Stimulated activated CD4-positive, alpha-beta T cell treated with anti-CD3 and anti-CD28 coated beads, Interleukin-12 subunit alpha, Interleukin-12 subunit beta, amount 100 ng/mL, for 4 hours (primary cell): Measurements from ENCODE around the gene CCDC122.
"Not testable (repeated sequence)": the region's sequence is repeated elsewhere in the genome, so short reads cannot be mapped to it uniquely, and the experiment has no call there.

Experiments used
- DNase-seq: peaks from one replicate; pipeline ENCODE4 v3.0.0-alpha.2; 2020

Gene CCDC122

GRCh38 chr13:43876366-43876765 lies 3.2 kb downstream of the CCDC122 start:
- DNase-seq = no peak

- DNase-seq = no peak
Measured at GRCh38 chr13:43874504-43875092, 4.9 kb downstream of the CCDC122 start.

- DNase-seq = no peak
Measured at GRCh38 chr13:43872181-43872580, 7.4 kb downstream of the CCDC122 start.

GRCh38 chr13:43865892-43866291 lies 13.6 kb downstream of the CCDC122 start:
- no peak for DNase-seq

GRCh38 chr13:43864921-43865320 lies 14.6 kb downstream of the CCDC122 start:
- no peak for DNase-seq

GRCh38 chr13:43861863-43862262 lies 17.7 kb downstream of the CCDC122 start:
- DNase-seq = no peak

- no peak for DNase-seq
Measured at GRCh38 chr13:43852923-43853404, 26.6 kb downstream of the CCDC122 start.

GRCh38 chr13:43850873-43851272 lies 28.7 kb downstream of the CCDC122 start:
- DNase-seq = no peak

- DNase-seq = no peak
Measured at GRCh38 chr13:43848001-43848649, 31.4 kb downstream of the CCDC122 start.

GRCh38 chr13:43846496-43847158 lies 32.9 kb downstream of the CCDC122 start:
- no peak for DNase-seq

GRCh38 chr13:43838909-43839308 lies 40.6 kb downstream of the CCDC122 start:
- no peak for DNase-seq

- DNase-seq = no peak
Measured at GRCh38 chr13:43835701-43836100, 43.8 kb downstream of the CCDC122 start.

- no peak for DNase-seq
Measured at GRCh38 chr13:43831088-43831487, 48.5 kb downstream of the CCDC122 start.

GRCh38 chr13:43830497-43830881 lies 49.1 kb downstream of the CCDC122 start:
- DNase-seq = no peak

GRCh38 chr13:43824656-43825055 lies 54.9 kb downstream of the CCDC122 start:
- not testable (repeated sequence) for DNase-seq

GRCh38 chr13:43822969-43823368 lies 56.6 kb downstream of the CCDC122 start:
- no peak for DNase-seq

GRCh38 chr13:43816401-43816889 lies 63.1 kb downstream of the CCDC122 start:
- no peak for DNase-seq

GRCh38 chr13:43815204-43815603 lies 64.3 kb downstream of the CCDC122 start:
- no peak for DNase-seq

- no peak for DNase-seq
Measured at GRCh38 chr13:43808676-43809075, 70.9 kb downstream of the CCDC122 start.

- DNase-seq = no peak
Measured at GRCh38 chr13:43805681-43806128, 73.8 kb downstream of the CCDC122 start.

GRCh38 chr13:43805071-43805468 lies 74.5 kb downstream of the CCDC122 start:
- DNase-seq = no peak

GRCh38 chr13:43804461-43805070 lies 75.0 kb downstream of the CCDC122 start:
- no peak for DNase-seq

GRCh38 chr13:43802511-43802910 lies 77.0 kb downstream of the CCDC122 start:
- DNase-seq = no peak

- no peak for DNase-seq
Measured at GRCh38 chr13:43800828-43801227, 78.7 kb downstream of the CCDC122 start.
